ENCODE measurements around the gene AK8. TPM values are rescaled to one million over a fixed set of nuclear protein-coding genes. Genes with fewer than 3 reads are reported as not detected.

The AK8 gene
- total RNA-seq, 6 experiments from 2014 or later, result 0.12 TPM; not detected in 4

GRCh38 chr9:132914924-132915323 is 36.8 kb upstream of the AK8 start:
- Histone ChIP-seq H3K36me3 (peaks cover 0 to 66% (median 19%) of the 10 kb centered on the region in 4 donors), H3K4me1 (no peaks in the 10 kb centered on the region), H3K4me3 (no peak overlapping the region), H3K27ac (no peak overlapping the region), H3K9me3 (no peaks in the 10 kb centered on the region), H3K27me3 (no peaks in the 10 kb centered on the region)
- ATAC-seq (no peak), DNase-seq (no peak)
- TF ChIP-seq CTCF (IDR thresholded peaks at IDR 0.05) (no peak), POLR2A (IDR thresholded peaks at IDR 0.05) (no peak)
- intact Hi-C loops (cut with DNase I), result no loop called here
- WGBS (ENCODE audit: insufficient coverage, low coverage, low lambda C conversion rate, missing lambda C conversion rate), result 95% methylated on average over 4 of the region's 6 CpGs

DNA sequence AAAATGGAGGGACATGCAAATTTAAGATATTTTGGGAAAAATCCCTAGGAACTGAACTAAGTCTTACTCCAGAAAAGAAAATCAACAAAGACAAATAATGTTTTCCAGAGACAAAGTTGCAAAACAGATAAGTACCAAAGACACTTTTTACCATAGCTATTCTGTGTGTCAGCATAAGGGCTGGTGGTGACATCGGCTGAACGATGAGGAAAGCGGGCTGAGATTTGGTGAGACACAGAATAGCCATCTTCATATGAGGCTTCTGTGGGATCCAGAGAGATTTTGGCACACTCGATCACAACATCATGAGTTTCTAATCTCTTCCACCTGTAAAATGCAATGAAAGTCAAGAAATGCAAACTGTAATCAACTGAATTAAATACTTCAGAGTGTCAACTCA is 34.0 kb upstream of the AK8 start:
- Histone ChIP-seq H3K4me3 (no peak overlapping the region), H3K9me3 (no peaks in the 10 kb centered on the region), H3K27ac (no peak overlapping the region), H3K36me3 (peaks cover 0 to 48% (median 19%) of the 10 kb centered on the region in 4 donors), H3K27me3 (no peaks in the 10 kb centered on the region), H3K4me1 (no peaks in the 10 kb centered on the region)
- intact Hi-C loops (cut with DNase I), result no loop called here
- 92% methylated on average over 4 of the region's 4 CpGs for WGBS (ENCODE audit: insufficient coverage, low coverage, low lambda C conversion rate, missing lambda C conversion rate)
- no peak for TF ChIP-seq CTCF (IDR thresholded peaks at IDR 0.05)
- TF ChIP-seq POLR2A (IDR thresholded peaks at IDR 0.05), result no peak
- DNase-seq, result no peak
- ATAC-seq, result no peak

- H3K9me3 ChIP-seq, result no peaks in the 10 kb centered on the region
- 92% methylated on average over 4 of the region's 6 CpGs for WGBS (ENCODE audit: insufficient coverage, low coverage, low lambda C conversion rate, missing lambda C conversion rate)
Measured at GRCh38 chr9:132910376-132910775, 32.3 kb upstream of the AK8 start.

DNA sequence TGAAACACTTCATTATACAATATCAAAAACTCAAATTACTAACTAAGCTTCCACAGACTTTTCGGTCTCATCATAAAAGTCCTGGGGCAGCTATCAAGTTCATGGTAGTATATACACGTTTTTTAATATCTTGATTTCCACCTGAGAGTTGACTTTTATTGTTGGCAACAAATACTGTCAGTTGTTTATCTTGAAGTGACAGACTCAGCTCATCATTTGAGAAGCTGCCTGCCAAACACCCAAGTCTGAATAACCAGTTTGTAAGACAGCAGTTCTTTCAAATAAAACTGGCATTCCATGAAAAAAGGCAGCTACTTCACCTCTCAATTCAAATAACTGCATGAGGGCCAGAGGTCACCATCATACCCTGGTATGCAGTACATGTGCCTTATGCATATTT is 31.2 kb upstream of the AK8 start:
- peaks cover 0 to 51% (median 19%) of the 10 kb centered on the region in 4 donors for H3K36me3 ChIP-seq
- DNase-seq (no peak), ATAC-seq (no peak)
- H3K4me3 ChIP-seq, result no peak overlapping the region
- TF ChIP-seq POLR2A (IDR thresholded peaks at IDR 0.05), result no peak
- no peak for TF ChIP-seq CTCF (IDR thresholded peaks at IDR 0.05)
- H3K4me1 ChIP-seq, result no peaks in the 10 kb centered on the region
- H3K9me3 ChIP-seq, result no peaks in the 10 kb centered on the region
- no peaks in the 10 kb centered on the region for H3K27me3 ChIP-seq
- H3K27ac ChIP-seq, result no peak overlapping the region
- intact Hi-C loops (cut with DNase I), result no loop called here
- WGBS (ENCODE audit: insufficient coverage, low coverage, low lambda C conversion rate, missing lambda C conversion rate), result 63% methylated on average over 2 of the region's 2 CpGs

More at GRCh38 chr9:132910376-132910775, 32.3 kb upstream of the AK8 start:
- DNase-seq (no peak), ATAC-seq (no peak)
- no peak for TF ChIP-seq CTCF (IDR thresholded peaks at IDR 0.05)
- TF ChIP-seq POLR2A (IDR thresholded peaks at IDR 0.05), result no peak
- intact Hi-C loops (cut with DNase I), result no loop called here
- H3K27ac ChIP-seq, result no peak overlapping the region
- H3K36me3 ChIP-seq, result peaks cover 0 to 45% (median 19%) of the 10 kb centered on the region in 4 donors
- no peaks in the 10 kb centered on the region for H3K27me3 ChIP-seq
- H3K4me3 ChIP-seq, result no peak overlapping the region
- no peaks in the 10 kb centered on the region for H3K4me1 ChIP-seq

DNA sequence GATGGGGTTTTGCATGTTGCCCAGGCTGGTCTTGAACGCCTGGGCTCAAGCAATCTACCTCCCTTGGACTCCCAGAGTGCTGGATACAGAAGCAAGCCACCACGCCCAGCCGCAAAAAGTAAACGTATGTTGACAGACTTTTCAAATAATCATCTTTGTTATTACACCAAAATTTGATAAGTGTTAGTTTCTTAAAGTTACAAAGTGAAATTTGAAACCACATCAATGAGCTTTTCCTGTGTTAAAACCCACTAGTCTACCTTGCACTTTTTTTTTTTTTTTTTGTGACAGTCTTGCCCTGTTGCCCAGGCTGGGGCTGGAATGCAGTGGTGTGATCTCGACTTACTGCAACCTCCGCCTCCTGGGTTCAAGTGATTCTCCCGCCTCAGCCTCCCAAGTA is 30.6 kb upstream of the AK8 start:
- TF ChIP-seq POLR2A (IDR thresholded peaks at IDR 0.05) (no peak), CTCF (IDR thresholded peaks at IDR 0.05) (no peak)
- Histone ChIP-seq H3K27ac (no peak overlapping the region), H3K27me3 (no peaks in the 10 kb centered on the region), H3K4me1 (no peaks in the 10 kb centered on the region), H3K9me3 (no peaks in the 10 kb centered on the region), H3K4me3 (no peak overlapping the region), H3K36me3 (peaks cover 0 to 57% (median 20%) of the 10 kb centered on the region in 4 donors)
- WGBS (ENCODE audit: insufficient coverage, low coverage, low lambda C conversion rate, missing lambda C conversion rate), result 81% methylated on average over 7 of the region's 7 CpGs
- no peak for DNase-seq
- no peak for ATAC-seq
- intact Hi-C loops (cut with DNase I), result no loop called here

Data from right lobe of liver (tissue), 6 donors.